Ascending aorta (tissue), 2 donors: ENCODE data around the gene RNASE8. TPM values are rescaled to one million over a fixed set of nuclear protein-coding genes. Genes with fewer than 3 reads are reported as not detected.

Source experiments
- DNase-seq, 2 donors: peaks; one replicate each; pipeline ENCODE4 v3.0.0-alpha.2; 2019; ENCODE audit warnings: low spot score in 2 of 2
- H3K27ac ChIP-seq, 2 donors: fragments of 200-600 bp; sonication (generic); one replicate each; pipeline ENCODE4 v1.5.1; 2016 to 2017; ENCODE audit warnings: mild to moderate bottlenecking in 1 of 2
- H3K27me3 ChIP-seq: fragments of 200-600 bp; sonication (generic); one replicate; pipeline ENCODE4 v1.5.1; 2017
- H3K36me3 ChIP-seq, 2 donors: fragments of 200-600 bp; sonication (generic); one replicate each; pipeline ENCODE4 v1.5.1; 2016
- H3K4me1 ChIP-seq, 2 donors: fragments of 200-600 bp; sonication (generic); one replicate each; pipeline ENCODE4 v1.5.1; 2016 to 2017; ENCODE audit warnings: mild to moderate bottlenecking in 1 of 2
- H3K4me3 ChIP-seq, 2 donors: fragments of 200-600 bp; sonication (generic); one replicate each; pipeline ENCODE4 v1.5.1; 2016 to 2017; ENCODE audit warnings: mild to moderate bottlenecking in 1 of 2
- H3K9me3 ChIP-seq, 2 donors: fragments of 200-600 bp; sonication (generic); one replicate each; pipeline ENCODE4 v1.5.1; 2016
- CTCF ChIP-seq, 3 experiments: fragments of 200-600 bp in 2 of 3; fragments of 450-650 bp in 1 of 3; sonication (generic) in 2 of 3; IDR thresholded peaks; one replicate each; pipeline ENCODE4 v1.5.1; 2016 to 2019; ENCODE audit warnings: antibody characterized with exemption in 3 of 3, mild to moderate bottlenecking in 1 of 3, moderate library complexity in 1 of 3
- intact Hi-C: fragments of 100-400 bp; cut with DNase I; formaldehyde crosslinking; loops from one replicate; pipeline ENCODE4 v1.15.1; 2023
- total RNA-seq: library from RNA; depleted of rRNA; stranded (reverse); fragments of >200 nt; gene quantifications from one replicate; pipeline ENCODE4 v1.1.0, GENCODE V29; 2016

The RNASE8 gene
- total RNA-seq, 1 donor from 2014 or later = not detected

GRCh38 chr14:21025371-21026273 is 32.0 kb upstream of the RNASE8 start:
- no peaks in the 10 kb centered on the region for H3K27me3 ChIP-seq
- peaks cover 6 to 20% of the 10 kb centered on the region in 2 donors for H3K4me1 ChIP-seq
- peak overlapping the region; percentile 67 to 93 for H3K4me3 ChIP-seq
- no peak for TF ChIP-seq CTCF (IDR thresholded peaks at IDR 0.05)
- no peaks in the 10 kb centered on the region for H3K9me3 ChIP-seq
- intact Hi-C loops = loop anchor here (1.0 to 5.0 kb wide), 3 partner anchors 14 to 413 kb away; partner anchors contain the start of gene METTL17
- H3K36me3 ChIP-seq = peaks cover 0 to 11% of the 10 kb centered on the region in 2 donors
- DNase-seq = peak in 1 of 2 donors; percentile 81
- peak overlapping the region; percentile 84 to 88 for H3K27ac ChIP-seq

- H3K4me1 ChIP-seq = peaks cover 6 to 20% of the 10 kb centered on the region in 2 donors
- H3K4me3 ChIP-seq = peak overlapping the region; percentile 67 to 93
- no peak for DNase-seq
Measured at GRCh38 chr14:21026274-21026987, 31.2 kb upstream of the RNASE8 start.

GRCh38 chr14:21026988-21027315 is 30.7 kb upstream of the RNASE8 start:
- no peak for TF ChIP-seq CTCF (IDR thresholded peaks at IDR 0.05)
- no peaks in the 10 kb centered on the region for H3K9me3 ChIP-seq
- intact Hi-C loops = loop anchor here (1.0 to 5.0 kb wide), 2 partner anchors 12 to 415 kb away; no protein-coding TSS in a partner anchor
- no peak for DNase-seq
- peak overlapping the region; percentile 84 to 88 for H3K27ac ChIP-seq
- no peak overlapping the region for H3K4me3 ChIP-seq
- peaks cover 6 to 20% of the 10 kb centered on the region in 2 donors for H3K4me1 ChIP-seq
- no peaks in the 10 kb centered on the region for H3K27me3 ChIP-seq
- no peaks in the 10 kb centered on the region for H3K36me3 ChIP-seq

More at GRCh38 chr14:21026274-21026987, 31.2 kb upstream of the RNASE8 start:
- no peaks in the 10 kb centered on the region for H3K27me3 ChIP-seq
- H3K9me3 ChIP-seq = no peaks in the 10 kb centered on the region
- H3K27ac ChIP-seq = peak overlapping the region; percentile 84 to 88
- TF ChIP-seq CTCF (IDR thresholded peaks at IDR 0.05) = no peak
- peaks cover 0 to 3% of the 10 kb centered on the region in 2 donors for H3K36me3 ChIP-seq
- intact Hi-C loops = loop anchor here (1.0 to 5.0 kb wide), 2 partner anchors 13 to 414 kb away; no protein-coding TSS in a partner anchor

GRCh38 chr14:21029917-21030316 is 27.7 kb upstream of the RNASE8 start, which contains the start of gene TPPP2:
Gene TPPP2, plus strand, starts transcription at chr14:21030217. Its CDS starts 365 bp downstream, at chr14:21030582.
- no peaks in the 10 kb centered on the region for H3K9me3 ChIP-seq
- no peak for TF ChIP-seq CTCF (IDR thresholded peaks at IDR 0.05)
- no peak within 1 kb of the TSS for H3K27ac ChIP-seq
- no peaks in the 10 kb centered on the region for H3K27me3 ChIP-seq
- intact Hi-C loops = loop anchor here (5.0 kb wide), 1 partner anchor 418 kb away; no protein-coding TSS in a partner anchor
- no peak for DNase-seq
- H3K4me1 ChIP-seq = peaks cover 0 to 14% of the 10 kb centered on the region in 2 donors
- H3K36me3 ChIP-seq = no peaks in the 10 kb centered on the region
- H3K4me3 ChIP-seq = no peak within 1 kb of the TSS

- DNase-seq = no peak
- Histone ChIP-seq H3K4me3 (no peak overlapping the region), H3K27me3 (no peaks in the 10 kb centered on the region), H3K27ac (no peak overlapping the region), H3K4me1 (peaks cover 0 to 14% of the 10 kb centered on the region in 2 donors), H3K9me3 (no peaks in the 10 kb centered on the region), H3K36me3 (no peaks in the 10 kb centered on the region)
- intact Hi-C loops = no loop called here
- TF ChIP-seq CTCF (IDR thresholded peaks at IDR 0.05) = no peak
Measured at GRCh38 chr14:21030531-21030930, 27.1 kb upstream of the RNASE8 start.
